HG02571 (cell line): ENCODE data around the gene PRDM8.
A peak's percentile ranks its signal among the peaks of the same experiment; 100 is the strongest.
"Not testable (repeated sequence)": the region's sequence is repeated elsewhere in the genome, so short reads cannot be mapped to it uniquely, and the experiment has no call there.

Experiments used
- ATAC-seq: cut with Tn5 transposase; IDR thresholded peaks from one replicate; pipeline ENCODE4 v1.9.1; 2021; ENCODE audit warnings: mild to moderate bottlenecking, moderate library complexity; ENCODE audit not compliant: unreplicated experiment

Gene PRDM8

DNA sequence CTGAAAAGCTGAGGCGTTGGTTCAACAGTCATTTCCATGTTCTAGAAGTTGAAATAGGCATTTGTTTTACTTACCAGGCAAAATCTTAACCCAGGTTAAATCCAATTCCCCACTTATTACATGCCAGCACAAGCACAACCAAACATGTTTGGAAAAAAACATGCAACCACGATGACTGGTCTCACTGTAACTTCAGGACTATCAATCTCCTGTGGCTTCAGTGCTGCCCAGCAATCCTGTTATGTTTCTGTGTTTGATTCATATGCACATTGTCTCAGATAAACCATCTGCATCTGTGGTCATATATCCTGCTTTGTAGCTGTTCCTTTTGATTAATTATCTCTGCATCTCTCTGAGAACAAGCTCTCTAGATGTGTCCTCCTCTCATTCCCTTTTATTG is 28.3 kb downstream of the PRDM8 start:
- ATAC-seq: no peak

DNA sequence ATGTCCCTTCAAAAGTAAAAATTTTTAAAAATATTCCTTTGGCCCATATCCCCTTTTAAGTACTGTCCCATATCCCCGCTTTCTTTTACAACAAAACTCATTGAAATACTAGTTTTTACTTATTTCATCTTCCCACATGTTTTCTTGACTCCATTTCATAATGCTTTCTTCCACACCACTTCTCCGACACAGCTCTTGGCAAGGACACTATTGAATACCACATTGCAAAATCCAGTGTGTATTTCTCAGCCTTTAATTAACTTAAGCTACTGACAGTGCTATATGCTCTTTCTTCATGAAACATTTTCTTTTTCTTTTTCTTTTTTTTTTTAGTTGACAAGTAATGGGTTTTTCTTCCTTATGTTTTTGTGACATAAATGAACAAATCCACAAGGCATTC is 28.8 kb downstream of the PRDM8 start:
- no peak for ATAC-seq

- ATAC-seq: no peak
Measured at GRCh38 chr4:80228460-80228859, 31.2 kb downstream of the PRDM8 start.

GRCh38 chr4:80229128-80229527 is 31.8 kb downstream of the PRDM8 start:
- no peak for ATAC-seq

- ATAC-seq: peak; percentile 55
Measured at GRCh38 chr4:80229590-80229989, 32.3 kb downstream of the PRDM8 start.

DNA sequence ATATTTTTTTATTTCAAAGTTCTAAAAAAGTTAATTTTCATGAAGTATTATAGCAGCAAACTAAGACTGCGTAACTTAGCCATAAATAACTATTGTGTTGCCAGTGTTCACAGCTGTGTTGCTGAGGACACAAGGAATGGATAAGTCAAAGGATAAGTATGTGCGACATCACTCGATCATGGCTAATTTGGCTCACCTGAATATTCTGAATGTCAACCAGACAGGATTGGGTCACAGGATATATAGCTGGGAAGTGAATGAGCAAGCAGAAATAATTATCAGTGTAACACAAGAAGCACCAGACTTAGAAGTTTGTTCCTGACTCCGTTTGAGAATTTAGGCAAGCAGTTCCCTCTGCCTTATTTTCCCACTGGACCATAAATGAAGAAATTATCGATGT is 33.9 kb downstream of the PRDM8 start:
- no peak for ATAC-seq

DNA sequence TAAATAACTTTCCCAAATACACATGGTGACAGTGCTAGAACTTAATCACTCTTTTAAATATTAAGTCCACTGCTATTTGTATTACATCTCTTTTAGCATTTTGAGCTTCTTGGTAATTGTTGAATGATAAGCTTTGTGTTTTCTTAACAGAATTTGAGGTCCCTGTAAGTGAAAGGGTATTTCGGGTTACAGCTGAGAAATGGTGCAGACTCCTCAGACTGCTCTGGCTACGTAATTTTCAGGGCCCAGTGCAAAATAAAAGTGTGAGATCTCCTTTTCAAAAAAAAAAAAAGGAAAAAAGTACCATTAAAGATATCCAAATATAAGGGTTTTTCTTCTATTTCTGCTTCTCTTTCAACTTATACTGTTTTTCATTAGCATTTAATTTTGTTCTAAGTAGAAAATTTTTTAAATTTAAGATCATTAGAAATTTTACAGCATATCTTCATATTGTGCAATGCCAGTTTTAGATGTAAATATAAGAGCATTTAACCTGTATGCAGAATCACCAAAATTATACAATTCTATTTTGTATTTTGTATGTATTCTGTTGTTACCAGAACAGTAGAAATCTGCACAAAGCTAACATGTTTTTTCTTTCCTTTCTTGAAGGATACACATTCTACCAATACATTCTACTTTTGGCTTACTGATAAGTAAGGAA is 35.5 kb downstream of the PRDM8 start:
- ATAC-seq: no peak

DNA sequence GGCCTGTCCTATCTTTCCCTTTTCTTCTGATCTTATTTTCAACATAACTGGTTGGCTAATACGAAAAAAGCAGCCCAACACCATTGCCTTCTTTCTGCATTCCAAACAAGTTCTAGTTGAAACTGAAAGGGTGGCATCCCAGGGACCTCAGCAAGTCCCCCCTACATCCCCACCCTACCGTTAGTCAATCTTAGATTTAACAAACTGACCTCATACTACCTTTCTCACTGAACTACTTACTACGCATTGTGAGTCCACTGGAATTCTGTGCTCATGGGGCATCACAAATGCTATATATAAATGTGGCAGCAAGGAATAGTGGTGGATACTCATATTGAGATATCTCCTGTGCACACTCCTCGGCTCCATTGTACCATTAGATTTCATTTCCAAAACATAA is 36.1 kb downstream of the PRDM8 start:
- no peak for ATAC-seq

DNA sequence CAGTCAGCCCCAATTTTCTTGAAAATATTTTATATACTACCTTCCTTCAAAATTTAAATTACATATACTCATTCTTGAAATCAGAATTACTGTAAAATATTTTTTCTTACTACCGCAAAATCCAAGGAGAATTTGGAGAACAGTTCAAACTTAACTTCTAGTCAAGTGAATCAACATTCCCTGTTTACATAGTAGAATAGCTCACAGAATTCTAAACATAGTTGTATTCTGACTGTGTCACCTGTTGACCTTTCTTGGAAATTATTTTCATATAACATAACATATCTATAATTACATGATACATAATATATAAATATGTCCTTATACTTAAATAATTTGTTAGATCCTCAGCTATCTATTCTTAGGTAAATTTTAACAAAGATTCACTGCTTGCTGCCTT is 38.1 kb downstream of the PRDM8 start:
- ATAC-seq: no peak

DNA sequence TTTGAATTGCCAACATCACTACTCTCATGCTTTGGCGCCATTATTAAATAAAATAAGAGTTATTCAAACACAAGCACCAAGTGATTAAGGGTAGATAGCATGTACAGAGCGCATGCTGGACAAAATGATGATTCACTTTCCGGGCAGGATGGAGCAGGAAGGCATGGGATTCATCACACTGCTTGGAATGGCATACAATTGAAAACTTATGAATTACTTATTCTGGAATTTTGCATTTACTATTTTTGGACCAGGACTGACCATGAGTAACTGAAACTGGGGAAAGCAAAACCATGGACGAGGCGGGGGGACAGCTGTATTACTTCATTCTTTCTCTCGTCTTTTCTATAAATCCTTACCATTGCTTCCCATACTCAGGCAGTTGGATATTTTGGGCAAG is 40.7 kb downstream of the PRDM8 start:
- ATAC-seq: no peak

DNA sequence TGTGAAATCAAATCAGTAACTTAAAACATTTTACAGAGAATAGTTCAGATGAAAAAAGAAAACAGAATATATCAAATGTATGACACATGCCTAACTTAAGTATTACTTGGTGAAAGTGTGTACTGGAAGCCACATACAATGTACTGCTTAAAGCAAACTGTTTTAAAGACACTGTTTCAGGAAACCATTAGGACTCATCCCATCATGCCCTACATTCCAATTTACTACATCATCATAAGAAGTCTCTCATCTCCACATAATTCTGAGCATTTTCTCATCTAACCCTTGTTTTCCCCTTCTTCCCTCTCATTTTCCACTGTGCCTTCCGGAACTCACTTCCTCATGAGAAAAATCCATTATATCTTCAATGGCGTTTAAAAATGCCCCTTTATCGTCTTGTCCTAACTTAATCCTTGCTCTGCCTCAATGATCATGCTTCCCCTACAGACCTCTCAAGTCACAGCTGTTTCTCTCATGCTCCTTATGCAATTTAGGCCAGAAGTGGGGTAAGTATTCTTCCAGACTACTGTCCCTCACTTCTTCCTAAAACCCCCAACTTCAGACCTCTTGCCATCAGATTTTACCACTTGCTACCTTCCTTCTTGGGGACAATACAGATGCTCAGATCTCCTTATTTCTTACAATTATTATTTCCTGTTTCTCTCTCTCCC is 42.3 kb downstream of the PRDM8 start:
- ATAC-seq: no peak

- ATAC-seq: no peak
Measured at GRCh38 chr4:80240976-80241375, 43.7 kb downstream of the PRDM8 start.

- no peak for ATAC-seq
Measured at GRCh38 chr4:80243274-80244018, 46.1 kb downstream of the PRDM8 start.

DNA sequence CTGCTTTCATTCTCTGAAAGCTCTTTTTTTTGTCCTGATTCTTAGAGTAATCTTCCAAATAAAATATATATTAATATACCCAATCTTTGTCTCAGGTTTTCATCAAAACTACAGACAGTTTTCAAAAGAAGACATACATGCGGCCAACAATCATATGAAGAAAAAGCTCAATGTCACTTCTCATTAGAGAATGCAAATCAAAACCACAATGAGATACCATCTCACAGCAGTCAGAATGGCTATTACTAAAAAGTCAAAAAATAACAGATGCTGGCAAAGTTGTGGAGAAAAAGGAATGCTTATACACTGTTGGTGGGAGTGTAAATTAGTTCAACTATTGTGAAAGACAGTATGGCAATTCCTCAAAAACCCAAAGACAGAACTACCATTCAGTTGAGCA is 50.2 kb downstream of the PRDM8 start:
- ATAC-seq: not testable (repeated sequence)

- no peak for ATAC-seq
Measured at GRCh38 chr4:80249144-80249543, 51.8 kb downstream of the PRDM8 start.

DNA sequence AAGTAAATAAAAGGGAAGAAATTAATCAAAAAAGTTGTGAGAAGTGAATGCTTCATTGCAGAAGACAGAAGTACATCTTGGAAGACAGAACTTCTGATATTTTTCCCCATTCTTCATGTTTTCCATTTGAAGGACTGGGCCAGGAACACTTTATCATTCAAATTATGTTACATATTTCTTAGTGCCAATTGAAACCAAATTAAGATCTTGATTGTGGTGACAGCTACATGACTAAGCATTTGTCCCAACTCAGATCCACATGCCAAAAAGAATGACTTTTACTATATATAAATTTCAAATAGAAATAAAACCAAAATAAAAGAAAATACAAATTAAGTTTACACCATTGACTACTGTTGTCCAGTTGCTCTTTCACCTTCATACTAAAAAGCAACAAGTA is 55.1 kb downstream of the PRDM8 start:
- no peak for ATAC-seq

DNA sequence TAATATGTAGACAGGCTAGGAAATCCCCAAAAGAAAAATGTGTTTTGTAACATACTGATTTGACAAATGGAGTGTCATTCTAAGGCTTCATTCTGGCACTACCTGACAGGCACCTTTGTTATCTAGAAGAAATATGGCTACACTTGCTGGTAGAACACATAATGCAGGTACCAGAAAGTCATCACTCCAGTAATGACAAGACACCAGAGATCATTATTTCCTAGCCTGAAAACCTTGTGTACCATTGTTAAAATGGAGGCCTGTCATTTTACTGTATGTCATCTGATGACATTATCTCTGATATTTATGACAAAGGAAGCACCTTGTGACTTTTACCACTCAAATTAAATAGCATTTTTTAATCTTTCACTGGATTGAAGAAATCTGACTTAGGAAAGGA is 55.6 kb downstream of the PRDM8 start:
- no peak for ATAC-seq

GRCh38 chr4:80253510-80253909 is 56.2 kb downstream of the PRDM8 start:
- no peak for ATAC-seq
